ENCODE data around the gene PANX2.
"Not testable (repeated sequence)": the region's sequence is repeated elsewhere in the genome, so short reads cannot be mapped to it uniquely, and the experiment has no call there.

Gene PANX2

DNA sequence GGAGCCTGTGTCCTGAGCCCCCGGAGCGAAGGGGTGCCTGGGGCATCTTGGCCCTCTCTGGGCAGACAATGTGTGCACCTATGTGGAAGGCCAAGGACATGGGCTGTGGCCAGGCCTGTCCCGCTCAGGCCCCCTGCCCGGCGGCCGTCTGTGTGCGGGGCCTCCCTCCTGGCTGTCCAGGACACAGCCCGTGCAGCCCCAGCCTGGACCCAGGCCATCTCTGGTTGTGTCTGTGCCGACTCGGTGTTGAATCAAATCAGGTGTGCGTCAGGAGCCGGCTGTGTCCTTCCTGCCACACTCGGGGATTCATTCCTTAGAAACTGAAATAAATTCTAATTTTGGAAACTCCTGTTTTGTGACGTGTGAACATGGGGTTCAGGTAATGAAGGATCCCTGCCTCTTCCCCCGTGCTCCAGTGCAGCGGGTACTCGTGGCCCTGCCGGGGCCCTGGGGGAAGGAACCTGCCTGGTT, 28.8 kb downstream of the PANX2 start:
- DNase-seq = no peak

DNA sequence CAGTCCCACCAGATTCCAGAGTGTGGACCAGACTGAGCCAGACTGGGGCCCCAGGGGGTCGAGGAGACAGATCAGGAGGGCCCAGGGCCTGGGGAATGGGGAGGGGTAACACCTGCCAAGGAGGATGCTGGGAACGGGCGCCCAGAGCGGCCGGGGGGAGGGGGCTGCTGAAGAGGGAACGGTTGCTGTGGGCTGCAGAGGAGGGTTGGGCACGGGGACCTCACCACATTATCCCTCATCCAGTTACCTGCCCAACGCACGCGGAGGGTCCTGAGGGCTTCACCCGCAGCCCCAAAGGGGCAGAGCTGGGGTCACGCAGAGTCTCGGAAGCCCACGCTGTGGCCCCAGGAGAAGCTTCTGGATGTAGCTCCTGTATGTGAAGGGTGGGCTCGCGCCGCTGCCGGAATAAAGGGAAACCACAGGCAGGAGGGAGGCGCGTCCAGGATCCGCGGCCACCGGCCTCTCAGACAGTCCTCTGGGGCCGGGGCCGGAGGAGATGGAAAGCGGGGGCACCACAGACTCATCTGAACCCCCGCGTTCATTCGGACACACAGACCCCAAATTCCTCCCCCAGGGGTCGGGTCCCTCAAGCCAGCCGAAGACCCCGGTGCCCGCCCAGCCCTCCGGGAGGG, 29.4 kb downstream of the PANX2 start:
- DNase-seq = no peak

- peak; percentile 90 for DNase-seq
Observed at GRCh38 chr22:50200461-50201190, 30.1 kb downstream of the PANX2 start, which contains the start of gene SELENOO. TSS of gene SELENOO (plus strand) at chr22:50201011. CDS start at chr22:50201037, 26 bp downstream.

DNA sequence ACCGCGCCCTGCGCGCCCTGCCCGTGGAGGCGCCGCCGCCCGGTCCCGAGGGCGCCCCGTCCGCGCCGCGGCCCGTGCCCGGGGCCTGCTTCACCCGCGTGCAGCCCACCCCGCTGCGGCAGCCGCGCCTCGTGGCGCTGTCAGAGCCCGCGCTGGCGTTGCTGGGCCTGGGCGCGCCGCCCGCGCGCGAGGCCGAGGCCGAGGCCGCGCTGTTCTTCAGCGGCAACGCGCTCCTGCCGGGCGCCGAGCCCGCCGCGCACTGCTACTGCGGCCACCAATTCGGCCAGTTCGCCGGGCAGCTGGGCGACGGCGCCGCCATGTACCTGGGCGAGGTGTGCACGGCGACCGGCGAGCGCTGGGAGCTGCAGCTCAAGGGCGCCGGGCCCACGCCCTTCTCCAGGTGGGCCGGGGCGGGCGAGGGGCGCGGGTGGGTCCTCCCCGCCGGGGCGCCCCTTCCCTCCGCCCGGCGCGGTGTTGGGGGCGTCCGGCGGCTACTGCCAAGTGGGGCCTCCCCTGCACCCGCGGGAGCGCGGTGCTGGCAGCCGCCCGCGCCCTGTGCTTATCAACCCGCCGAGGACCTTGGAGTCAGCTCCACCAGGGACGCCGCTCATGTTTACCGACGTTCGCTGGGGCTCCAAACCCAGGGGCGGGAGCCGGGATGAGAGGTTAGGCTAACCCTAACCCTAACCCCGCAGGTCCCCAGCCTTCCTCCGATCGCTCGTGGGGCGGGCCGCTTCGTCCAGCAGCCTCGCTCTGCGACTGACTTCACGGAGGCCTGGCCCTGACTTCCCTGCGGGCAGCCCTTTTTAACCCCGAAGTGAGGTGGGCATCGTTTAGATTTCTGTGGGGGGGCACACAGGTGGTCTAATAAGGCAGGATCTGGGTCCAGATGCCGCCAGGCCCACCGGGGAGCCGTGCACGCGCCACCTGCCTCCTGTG, 30.9 kb downstream of the PANX2 start:
- no peak for DNase-seq

GRCh38 chr22:50202130-50202666, 31.7 kb downstream of the PANX2 start:
- no peak for DNase-seq

DNA sequence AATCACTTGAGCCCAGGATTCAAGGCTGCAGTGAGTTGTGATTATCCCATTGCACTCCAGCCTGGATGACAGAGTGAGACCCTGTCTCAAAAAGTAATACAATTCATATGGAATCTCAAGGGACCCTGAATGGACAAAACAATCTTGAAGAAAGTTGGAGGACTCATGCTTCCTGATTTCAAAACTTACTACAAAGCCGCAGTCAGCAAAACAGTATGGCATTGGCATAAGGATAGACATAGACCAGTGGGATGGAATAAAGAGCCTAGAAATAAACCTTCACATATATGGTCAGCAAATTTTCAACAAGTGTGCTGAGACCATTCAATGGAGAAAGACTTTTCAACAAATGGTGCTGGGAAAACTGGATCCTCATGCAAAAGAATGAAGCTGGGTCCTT, 32.8 kb downstream of the PANX2 start:
- DNase-seq = no peak

DNA sequence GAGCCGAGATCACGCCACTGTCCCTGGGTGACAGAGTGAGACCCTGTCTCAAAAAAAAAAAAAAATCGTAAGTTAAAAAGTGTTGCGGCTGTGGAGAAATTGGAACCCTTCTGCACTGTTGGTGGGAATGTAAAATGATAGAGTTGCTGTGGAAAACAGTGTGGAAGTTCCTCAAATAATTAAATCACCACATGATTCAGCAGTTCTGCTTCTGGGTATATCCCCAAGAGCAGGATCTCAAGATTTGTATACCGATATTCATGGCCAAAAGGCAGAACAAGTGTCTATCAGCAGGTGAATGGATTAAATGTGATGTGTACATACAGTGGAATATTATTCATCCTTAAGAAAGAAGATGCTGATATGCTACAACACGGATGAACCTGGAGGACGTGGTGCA, 34.0 kb downstream of the PANX2 start:
- no peak for DNase-seq

DNA sequence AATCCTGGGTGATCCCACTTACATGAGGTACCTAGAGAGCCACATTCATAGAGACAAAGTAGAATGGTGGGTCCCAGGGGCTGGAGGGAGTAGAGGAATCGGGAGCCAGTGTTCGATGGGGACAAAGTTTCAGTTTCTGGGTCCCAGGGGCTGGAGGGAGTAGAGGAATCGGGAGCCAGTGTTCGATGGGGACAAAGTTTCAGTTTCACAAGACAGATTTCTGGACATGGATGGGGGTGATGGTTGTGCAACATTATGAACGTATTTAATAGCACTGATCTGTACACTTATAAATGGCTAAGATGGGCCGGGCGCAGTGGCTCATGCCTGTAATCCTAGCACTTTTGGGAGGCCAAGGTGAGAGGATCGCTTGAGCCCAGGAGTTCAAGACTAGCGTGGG, 34.5 kb downstream of the PANX2 start:
- DNase-seq = not testable (repeated sequence)

- no peak for DNase-seq
Observed at GRCh38 chr22:50205781-50206569, 35.4 kb downstream of the PANX2 start.

GRCh38 chr22:50206599-50206998, 36.1 kb downstream of the PANX2 start:
- no peak for DNase-seq

DNA sequence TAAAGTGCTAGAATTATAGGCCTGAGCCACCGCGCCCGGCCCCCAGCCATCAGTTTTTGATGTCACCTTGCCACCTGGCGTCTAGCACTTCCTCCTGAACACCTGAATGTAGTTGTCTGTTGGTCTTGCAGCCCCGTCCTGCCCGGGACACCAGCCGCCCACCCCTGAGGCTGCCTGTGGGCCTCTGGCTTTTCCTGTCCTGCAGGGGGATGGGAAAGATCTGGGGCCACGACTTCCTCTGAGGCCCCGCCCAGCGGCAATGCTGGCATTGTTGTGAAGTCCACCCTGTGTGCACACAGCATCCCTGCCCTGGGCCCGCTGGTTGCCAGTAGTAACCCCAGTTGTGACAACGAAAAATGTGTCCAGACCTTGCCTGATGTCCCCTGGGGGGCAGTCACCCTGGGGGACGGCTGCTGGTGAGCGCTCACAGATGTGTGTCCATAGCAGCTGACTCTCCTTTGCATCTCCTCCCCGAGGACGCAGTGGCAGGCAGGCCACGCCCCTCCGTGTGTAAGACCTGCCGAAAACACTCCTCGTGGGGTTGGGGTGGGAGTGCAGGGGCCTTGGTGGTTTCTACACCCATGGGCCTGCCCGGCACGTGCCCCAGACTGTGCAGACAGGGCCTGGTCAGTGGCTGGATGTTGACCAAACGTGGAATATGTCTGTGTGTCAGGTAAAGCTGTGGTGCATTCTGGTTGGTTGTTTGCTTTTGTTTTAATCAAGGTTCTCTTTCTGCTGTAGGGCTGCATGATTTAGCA, 37.0 kb downstream of the PANX2 start:
- DNase-seq = no peak

GRCh38 chr22:50208430-50208938, 38.0 kb downstream of the PANX2 start:
- DNase-seq = no peak

DNA sequence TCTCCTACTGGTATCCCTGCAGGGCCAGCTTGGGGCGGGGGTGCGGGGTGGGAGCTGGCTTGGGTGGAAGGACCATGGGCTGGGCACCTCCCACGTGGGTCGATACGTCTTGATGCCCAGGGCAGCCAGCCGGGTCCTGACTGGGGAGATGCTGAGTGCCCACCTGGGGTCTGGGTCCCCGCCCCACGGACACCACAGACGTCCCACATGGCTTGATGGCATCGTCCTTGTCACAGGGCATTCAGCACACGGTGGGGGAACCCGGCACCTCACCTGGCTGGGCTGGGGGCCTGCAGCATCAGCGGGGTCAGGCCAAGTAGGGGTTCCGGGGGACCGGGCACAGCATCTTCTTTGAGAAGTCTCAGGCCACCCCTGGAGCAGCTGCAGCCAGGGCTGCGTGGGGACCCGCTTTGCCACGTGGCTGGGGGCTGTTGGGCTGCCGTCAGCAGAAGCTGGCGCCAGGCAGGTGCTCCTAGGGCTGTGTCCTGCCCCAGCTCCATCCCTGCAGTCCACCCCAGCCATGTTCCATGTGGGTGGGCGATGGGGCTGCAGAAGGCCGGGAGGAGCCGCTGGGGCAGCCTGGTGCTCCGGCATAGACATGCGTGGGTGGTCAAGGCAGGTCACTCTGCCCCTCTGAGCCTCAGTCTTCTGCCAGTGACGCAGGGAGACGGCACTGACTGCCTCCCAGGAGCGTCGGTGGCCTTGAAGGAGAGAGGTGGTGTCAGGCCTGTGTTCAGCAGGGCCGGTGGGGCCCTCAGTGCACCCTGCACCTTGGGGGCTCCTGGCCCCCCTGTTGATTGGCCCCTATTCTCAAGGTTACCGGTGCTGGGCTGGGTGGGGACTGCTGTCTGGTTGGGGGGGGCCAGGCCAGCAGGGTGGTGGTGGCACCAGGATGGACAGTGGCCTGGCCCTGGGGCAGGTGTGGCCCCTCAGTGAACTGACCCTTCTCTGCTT, 38.7 kb downstream of the PANX2 start:
- DNase-seq = no peak

DNA sequence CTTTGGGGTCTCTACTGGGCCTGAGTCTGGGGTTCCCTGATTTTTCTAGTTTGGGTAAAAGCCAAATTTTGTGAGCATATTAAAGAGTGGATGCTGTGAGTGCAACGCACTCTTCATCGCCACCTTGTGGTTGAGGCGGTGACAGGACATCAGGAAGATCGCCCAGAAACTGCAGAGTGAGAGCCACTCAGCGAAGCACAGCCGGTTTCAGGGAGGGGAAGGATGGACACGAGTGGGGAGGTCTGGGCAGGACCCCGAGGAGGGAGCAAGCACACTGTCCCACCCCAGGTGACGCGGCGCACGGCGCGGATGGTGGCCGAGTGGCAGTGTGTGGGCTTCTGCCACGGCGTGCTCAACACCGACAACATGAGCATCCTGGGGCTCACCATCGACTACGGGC, 39.4 kb downstream of the PANX2 start:
- peak; percentile 67 for DNase-seq

- no peak for DNase-seq
Observed at GRCh38 chr22:50210378-50211139, 40.0 kb downstream of the PANX2 start.

GRCh38 chr22:50211147-50211546, 40.6 kb downstream of the PANX2 start:
- no peak for DNase-seq

GRCh38 chr22:50213263-50213662, 42.7 kb downstream of the PANX2 start:
- no peak for DNase-seq

- no peak for DNase-seq
Observed at GRCh38 chr22:50215297-50216054, 44.9 kb downstream of the PANX2 start.

Data from stimulated activated CD4-positive, alpha-beta T cell treated with anti-CD3 and anti-CD28 coated beads, Interleukin-1b, Interleukin-23, amount 100 ng/mL, for 48 hours (primary cell).